ENCODE results near the gene RNF38.

- no peak for TF ChIP-seq CTCF (IDR thresholded peaks at IDR 0.05; ENCODE audit: low read depth, low read length, poor library complexity, severe bottlenecking)
- no peak for TF ChIP-seq EZH2phosphoT487 (IDR thresholded peaks at IDR 0.05; ENCODE audit: borderline replicate concordance, low read length)
Measured at GRCh38 chr9:36424289-36425055, 24.4 kb upstream of the RNF38 start.

Data from DOHH2 (cell line).